ENCODE results near the gene PHLPP2.

DNA sequence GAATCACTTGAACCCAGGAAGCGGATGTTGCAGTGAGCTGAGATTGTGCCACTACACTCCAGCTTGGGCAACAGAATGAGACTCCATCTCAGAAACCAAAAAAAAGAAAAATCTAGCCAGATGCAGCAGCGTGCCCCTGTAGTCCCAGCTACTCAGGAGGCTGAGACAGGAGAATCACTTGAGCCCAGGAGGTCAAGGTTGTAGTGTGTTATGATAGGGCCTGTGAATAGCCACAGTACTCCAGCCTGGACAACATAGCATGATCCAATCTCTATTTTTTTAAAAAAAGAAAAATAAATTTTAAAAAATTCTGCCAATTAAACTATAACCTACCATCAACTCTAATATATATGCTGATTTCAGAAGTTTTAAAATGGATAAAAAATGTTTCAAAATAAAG is 15.8 kb downstream of the PHLPP2 start:
- TF ChIP-seq CTCF (conservative IDR thresholded peaks at IDR 0.05; ENCODE audit: low read length): no peak
- TF ChIP-seq EZH2phosphoT487 (IDR thresholded peaks at IDR 0.05; ENCODE audit: borderline replicate concordance, low read depth, low read length): no peak
